Stomach (tissue), 4 donors: Measurements from ENCODE around the gene RAC3.

Source experiments
- EP300 ChIP-seq: sonication (generic); formaldehyde crosslinking; IDR thresholded peaks from one replicate; pipeline ENCODE4 v1.6.1; 2017; ENCODE audit warnings: antibody characterized with exemption
- POLR2A ChIP-seq, 4 donors: fragments of 450-650 bp; IDR thresholded peaks; one replicate each; pipeline ENCODE4 v1.6.1; 2016; ENCODE audit warnings: antibody characterized with exemption in 4 of 4, control low read depth in 2 of 4, mild to moderate bottlenecking in 1 of 4, moderate library complexity in 1 of 4
- POLR2AphosphoS5 ChIP-seq, 3 donors: sonication (generic); formaldehyde crosslinking; IDR thresholded peaks; one replicate each; pipeline ENCODE4 v1.6.1; 2016; ENCODE audit warnings: antibody characterized with exemption in 3 of 3
- TF ChIP-seq, protein P1 (sequence below), 7 experiments: fragments of 450-650 bp in 4 of 7; fragments of 200-600 bp in 3 of 7; sonication (generic) in 3 of 7; IDR thresholded peaks; one replicate each; pipeline ENCODE4 v1.5.1; 2016 to 2019; ENCODE audit warnings: antibody characterized with exemption in 7 of 7, control low read depth in 2 of 7, mild to moderate bottlenecking in 1 of 7

GRCh38 chr17:82059272-82060000 is 28.0 kb downstream of the RAC3 start:
- TF ChIP-seq, protein P1, sequence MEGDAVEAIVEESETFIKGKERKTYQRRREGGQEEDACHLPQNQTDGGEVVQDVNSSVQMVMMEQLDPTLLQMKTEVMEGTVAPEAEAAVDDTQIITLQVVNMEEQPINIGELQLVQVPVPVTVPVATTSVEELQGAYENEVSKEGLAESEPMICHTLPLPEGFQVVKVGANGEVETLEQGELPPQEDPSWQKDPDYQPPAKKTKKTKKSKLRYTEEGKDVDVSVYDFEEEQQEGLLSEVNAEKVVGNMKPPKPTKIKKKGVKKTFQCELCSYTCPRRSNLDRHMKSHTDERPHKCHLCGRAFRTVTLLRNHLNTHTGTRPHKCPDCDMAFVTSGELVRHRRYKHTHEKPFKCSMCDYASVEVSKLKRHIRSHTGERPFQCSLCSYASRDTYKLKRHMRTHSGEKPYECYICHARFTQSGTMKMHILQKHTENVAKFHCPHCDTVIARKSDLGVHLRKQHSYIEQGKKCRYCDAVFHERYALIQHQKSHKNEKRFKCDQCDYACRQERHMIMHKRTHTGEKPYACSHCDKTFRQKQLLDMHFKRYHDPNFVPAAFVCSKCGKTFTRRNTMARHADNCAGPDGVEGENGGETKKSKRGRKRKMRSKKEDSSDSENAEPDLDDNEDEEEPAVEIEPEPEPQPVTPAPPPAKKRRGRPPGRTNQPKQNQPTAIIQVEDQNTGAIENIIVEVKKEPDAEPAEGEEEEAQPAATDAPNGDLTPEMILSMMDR (IDR thresholded peaks at IDR 0.05) = no peak
- TF ChIP-seq POLR2A (IDR thresholded peaks at IDR 0.05) = no peak
- no peak for TF ChIP-seq POLR2AphosphoS5 (IDR thresholded peaks at IDR 0.05)
- TF ChIP-seq EP300 = no peak
